Esophagus muscularis mucosa (tissue), 3 donors: ENCODE data around the gene SCN3A.

Experiments
- POLR2A ChIP-seq: fragments of 450-650 bp; IDR thresholded peaks from one replicate; pipeline ENCODE4 v1.6.1; 2017; ENCODE audit warnings: antibody characterized with exemption, moderate library complexity, mild to moderate bottlenecking, low read depth
- POLR2AphosphoS5 ChIP-seq, 2 donors: sonication (generic); formaldehyde crosslinking; IDR thresholded peaks; one replicate each; pipeline ENCODE4 v1.6.1; 2017; ENCODE audit warnings: antibody characterized with exemption in 2 of 2
- TF ChIP-seq, protein P1 (sequence below), 3 experiments: fragments of 200-600 bp in 2 of 3; fragments of 450-650 bp in 1 of 3; sonication (generic) in 2 of 3; IDR thresholded peaks; one replicate each; pipeline ENCODE4 v1.5.1; 2017 to 2019; ENCODE audit warnings: antibody characterized with exemption in 3 of 3, mild to moderate bottlenecking in 2 of 3, moderate library complexity in 1 of 3

DNA sequence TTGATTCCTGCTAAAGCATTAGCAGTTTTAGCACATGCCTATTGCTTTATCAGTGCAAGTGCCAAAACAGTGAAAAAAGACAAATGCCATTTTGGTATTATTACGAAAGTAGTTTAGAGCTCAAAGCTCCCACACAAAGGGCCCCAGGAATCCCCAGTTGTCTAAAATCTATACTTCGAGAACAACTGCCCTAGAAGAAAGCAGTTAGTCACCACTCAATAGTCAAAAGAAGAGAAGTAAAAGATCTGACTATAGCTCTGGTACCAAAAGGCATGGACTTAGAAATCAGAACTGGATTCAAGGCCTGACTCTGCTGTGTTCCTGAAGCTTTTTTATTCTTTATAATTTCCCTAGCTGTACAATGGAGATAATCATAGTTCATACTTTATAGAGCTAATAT, 21.8 kb downstream of the SCN3A start:
- TF ChIP-seq, protein P1, sequence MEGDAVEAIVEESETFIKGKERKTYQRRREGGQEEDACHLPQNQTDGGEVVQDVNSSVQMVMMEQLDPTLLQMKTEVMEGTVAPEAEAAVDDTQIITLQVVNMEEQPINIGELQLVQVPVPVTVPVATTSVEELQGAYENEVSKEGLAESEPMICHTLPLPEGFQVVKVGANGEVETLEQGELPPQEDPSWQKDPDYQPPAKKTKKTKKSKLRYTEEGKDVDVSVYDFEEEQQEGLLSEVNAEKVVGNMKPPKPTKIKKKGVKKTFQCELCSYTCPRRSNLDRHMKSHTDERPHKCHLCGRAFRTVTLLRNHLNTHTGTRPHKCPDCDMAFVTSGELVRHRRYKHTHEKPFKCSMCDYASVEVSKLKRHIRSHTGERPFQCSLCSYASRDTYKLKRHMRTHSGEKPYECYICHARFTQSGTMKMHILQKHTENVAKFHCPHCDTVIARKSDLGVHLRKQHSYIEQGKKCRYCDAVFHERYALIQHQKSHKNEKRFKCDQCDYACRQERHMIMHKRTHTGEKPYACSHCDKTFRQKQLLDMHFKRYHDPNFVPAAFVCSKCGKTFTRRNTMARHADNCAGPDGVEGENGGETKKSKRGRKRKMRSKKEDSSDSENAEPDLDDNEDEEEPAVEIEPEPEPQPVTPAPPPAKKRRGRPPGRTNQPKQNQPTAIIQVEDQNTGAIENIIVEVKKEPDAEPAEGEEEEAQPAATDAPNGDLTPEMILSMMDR (IDR thresholded peaks at IDR 0.05), result no peak
- TF ChIP-seq POLR2AphosphoS5 (IDR thresholded peaks at IDR 0.05) (no peak), POLR2A (no peak)
